ENCODE results near the gene DNER. TPM values are rescaled to one million over a fixed set of nuclear protein-coding genes. Genes with fewer than 3 reads are reported as not detected.

The DNER gene
- polyA plus RNA-seq, 1 experiment = not detected

- TF ChIP-seq CTCF (IDR thresholded peaks at IDR 0.05; ENCODE audit: low read depth, low read length) = no peak
- ChIA-PET POLR2A (no interaction called here), CTCF (no interaction called here)
- Histone ChIP-seq H3K27ac (ENCODE audit: low read depth, low read length) (no peak overlapping the region), H3K27me3 (ENCODE audit: control insufficient read depth, insufficient read depth, low read length) (no peaks in the 10 kb centered on the region), H3K9me3 (ENCODE audit: control insufficient read depth, insufficient read depth, low read length) (no peaks in the 10 kb centered on the region), H3K4me3 (ENCODE audit: low read depth, low read length) (no peak overlapping the region)
- no peak for DNase-seq (ENCODE audit: low read depth, low spot score)
These were observed 400.2 kb downstream of the DNER start for GRCh38 chr2:229314117-229314516.

GRCh38 chr2:229313591-229313990, 400.8 kb downstream of the DNER start:
- Histone ChIP-seq H3K9me3 (ENCODE audit: control insufficient read depth, insufficient read depth, low read length) (no peaks in the 10 kb centered on the region), H3K4me3 (ENCODE audit: low read depth, low read length) (no peak overlapping the region), H3K27me3 (ENCODE audit: control insufficient read depth, insufficient read depth, low read length) (no peaks in the 10 kb centered on the region), H3K27ac (ENCODE audit: low read depth, low read length) (no peak overlapping the region)
- ChIA-PET CTCF (no interaction called here), POLR2A (no interaction called here)
- DNase-seq (ENCODE audit: low read depth, low spot score) = no peak
- TF ChIP-seq CTCF (IDR thresholded peaks at IDR 0.05; ENCODE audit: low read depth, low read length) = no peak

Small RNAs within 50 kb of the gene (small RNA-seq; reads per million reads assigned to genes)
- not detected for gene RNU7-9P (ENCODE audit: insufficient read length, low read depth)

Other genes starting within 250 kb of the DNER start
- gene TRIP12, start 207.5 kb upstream of the DNER start, polyA plus RNA-seq (2011; rRNA removed) = 141 and 170 TPM in 2 replicates
- 1.8 and 2.0 TPM in 2 replicates for gene FBXO36, start 207.9 kb upstream of the DNER start, polyA plus RNA-seq (2011; rRNA removed)